ENCODE measurements around the gene SLC16A7. TPM values are rescaled to one million over a fixed set of nuclear protein-coding genes. Genes with fewer than 3 reads are reported as not detected.

The SLC16A7 gene
- total RNA-seq, 2 experiments from 2014 or later, result 33.0 to 34.8 TPM

DNA sequence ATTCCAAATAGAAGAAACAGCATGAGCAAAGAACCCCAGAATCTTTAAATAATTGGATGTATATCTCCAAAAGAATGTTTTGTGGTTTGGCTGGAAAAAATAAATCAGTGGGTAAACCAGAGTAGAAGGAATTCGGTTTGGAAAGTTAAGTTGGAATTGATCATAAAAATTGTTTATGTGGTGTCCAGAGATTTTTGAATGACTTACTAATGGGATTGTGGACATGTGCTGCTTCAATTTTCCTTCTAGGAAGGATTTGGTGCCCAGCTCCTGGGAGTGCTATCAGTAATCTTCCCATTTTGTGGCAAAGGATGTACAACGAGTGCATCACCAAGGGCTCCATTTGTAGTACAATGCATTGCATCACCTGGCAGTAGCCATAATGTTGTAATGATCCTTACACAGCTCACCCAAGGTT, 224.8 kb downstream of the SLC16A7 start:
- DNase-seq, result no peak
- Mint-ChIP-seq H3K4me1 (peaks cover 4% of the 10 kb centered on the region), H3K9me3 (ENCODE audit: low read depth) (peaks cover 5% of the 10 kb centered on the region), H3K27ac (no peak overlapping the region), H3K4me3 (no peak overlapping the region), H3K27me3 (no peaks in the 10 kb centered on the region), H3K36me3 (ENCODE audit: low read depth) (no peaks in the 10 kb centered on the region)
- POLR2A ChIA-PET, result no interaction called here
- intact Hi-C loops (cut with DNase I, micrococcal nuclease), result no loop called here
- CTCF ChIA-PET, result interaction anchor here (0.7 to 2.0 kb wide), 4 partner anchors 11 to 444 kb away, joined by 3 to 4 read pairs (median 3); no protein-coding TSS in a partner anchor
- ATAC-seq, result no peak

DNA sequence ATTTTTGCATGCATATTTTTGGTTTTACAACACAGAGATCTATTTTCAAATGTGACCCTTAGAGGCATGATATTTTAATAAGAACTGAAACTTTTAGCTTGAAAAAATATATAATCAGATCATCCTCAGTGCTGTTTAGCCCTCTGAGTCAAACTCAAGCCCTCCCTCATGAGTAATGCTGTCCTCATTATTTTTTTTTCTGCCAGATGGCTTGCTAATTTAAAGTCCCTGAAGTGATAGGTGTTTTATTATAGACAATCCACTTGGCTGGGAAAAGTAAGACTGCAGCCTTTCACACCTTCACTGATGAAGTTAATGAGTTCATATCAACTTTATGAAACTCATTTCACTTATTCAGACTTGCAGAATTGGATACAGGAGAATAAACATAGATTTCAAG, 227.7 kb downstream of the SLC16A7 start:
- no peaks in the 10 kb centered on the region for H3K27me3 Mint-ChIP-seq
- H3K9me3 Mint-ChIP-seq (ENCODE audit: low read depth), result no peaks in the 10 kb centered on the region
- H3K4me1 Mint-ChIP-seq, result peaks cover 2% of the 10 kb centered on the region
- intact Hi-C loops (cut with DNase I, micrococcal nuclease), result no loop called here
- H3K4me3 Mint-ChIP-seq, result no peak overlapping the region
- H3K36me3 Mint-ChIP-seq (ENCODE audit: low read depth), result no peaks in the 10 kb centered on the region
- no peak for DNase-seq
- ATAC-seq, result no peak
- CTCF ChIA-PET, result no interaction called here
- POLR2A ChIA-PET, result no interaction called here
- no peak overlapping the region for H3K27ac Mint-ChIP-seq

DNA sequence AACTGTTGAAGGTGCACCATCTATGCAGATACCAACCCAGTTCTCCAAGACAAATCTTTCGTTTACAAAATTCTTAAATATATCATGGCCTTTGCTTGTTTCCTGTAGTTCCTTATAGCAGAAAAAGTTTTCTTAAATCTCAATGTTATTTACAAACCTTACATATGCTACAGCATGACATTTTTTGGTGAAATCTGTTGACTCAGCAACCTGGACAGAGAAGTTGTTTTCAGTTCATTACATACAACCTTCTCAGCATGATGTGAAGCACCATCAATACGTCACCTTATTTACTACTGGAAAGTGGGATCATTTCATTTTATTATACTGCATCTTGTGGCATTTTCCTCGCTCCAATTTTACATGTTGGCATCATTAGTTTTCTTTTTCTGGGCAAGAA, 231.9 kb downstream of the SLC16A7 start:
- intact Hi-C loops (cut with DNase I, micrococcal nuclease), result no loop called here
- no peak overlapping the region for H3K4me3 Mint-ChIP-seq
- POLR2A ChIA-PET, result no interaction called here
- H3K27me3 Mint-ChIP-seq, result peaks cover under 1% of the 10 kb centered on the region
- H3K9me3 Mint-ChIP-seq (ENCODE audit: low read depth), result no peaks in the 10 kb centered on the region
- H3K4me1 Mint-ChIP-seq, result no peaks in the 10 kb centered on the region
- no peaks in the 10 kb centered on the region for H3K36me3 Mint-ChIP-seq (ENCODE audit: low read depth)
- CTCF ChIA-PET, result interaction anchor here (0.6 kb wide), 1 partner anchor 15 kb away, joined by 3 read pairs; no protein-coding TSS in a partner anchor
- no peak for ATAC-seq
- no peak overlapping the region for H3K27ac Mint-ChIP-seq
- no peak for DNase-seq

DNA sequence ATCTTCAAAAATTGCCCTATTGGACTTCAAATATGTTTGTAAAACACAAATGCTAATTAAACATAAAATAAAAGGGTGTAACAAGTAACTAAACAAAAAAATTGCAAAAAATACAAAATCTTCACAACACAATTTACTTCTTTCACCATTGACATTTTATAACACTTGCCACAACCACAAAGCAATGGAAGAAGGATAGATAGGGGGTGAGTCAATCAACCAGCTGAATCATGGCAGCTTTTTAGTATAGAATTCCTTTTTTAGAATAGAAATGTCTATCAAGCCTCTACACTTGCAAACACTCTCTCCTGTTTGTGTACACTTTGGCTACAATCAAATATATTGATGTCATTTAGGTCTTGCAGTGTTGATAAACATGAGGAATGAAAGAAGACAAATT, 232.7 kb downstream of the SLC16A7 start:
- ChIA-PET CTCF (no interaction called here), POLR2A (no interaction called here)
- ATAC-seq (no peak), DNase-seq (no peak)
- no peaks in the 10 kb centered on the region for H3K4me1 Mint-ChIP-seq
- H3K27ac Mint-ChIP-seq, result no peak overlapping the region
- intact Hi-C loops (cut with DNase I, micrococcal nuclease), result no loop called here
- H3K4me3 Mint-ChIP-seq, result no peak overlapping the region
- no peaks in the 10 kb centered on the region for H3K36me3 Mint-ChIP-seq (ENCODE audit: low read depth)
- H3K27me3 Mint-ChIP-seq, result peaks cover 2% of the 10 kb centered on the region
- H3K9me3 Mint-ChIP-seq (ENCODE audit: low read depth), result no peaks in the 10 kb centered on the region

DNA sequence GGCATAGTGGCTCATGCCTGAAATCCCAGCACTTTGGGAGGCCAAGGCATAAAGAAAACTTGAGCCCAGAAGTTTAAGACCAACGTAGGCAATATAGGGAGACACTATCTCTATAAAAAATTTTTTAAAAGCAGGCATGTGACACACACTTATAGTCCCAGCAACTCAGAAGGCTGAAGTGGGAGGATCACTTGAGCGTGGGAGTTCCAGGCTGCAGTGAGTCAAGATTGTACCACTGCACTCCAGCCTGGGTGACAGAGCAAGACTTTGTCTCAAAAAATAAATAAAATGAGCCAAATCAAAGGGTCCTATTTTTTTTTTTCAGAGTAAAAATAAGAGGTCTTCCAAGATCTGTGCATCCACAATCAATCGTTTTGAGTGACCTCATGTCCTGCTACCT, 237.6 kb downstream of the SLC16A7 start:
- intact Hi-C loops (cut with DNase I, micrococcal nuclease), result loop anchor here in 1 of 2 experiments (10.0 kb wide), 1 partner anchor 389 kb away; no protein-coding TSS in a partner anchor
- DNase-seq (no peak), ATAC-seq (no peak)
- Mint-ChIP-seq H3K4me1 (no peaks in the 10 kb centered on the region), H3K36me3 (ENCODE audit: low read depth) (no peaks in the 10 kb centered on the region), H3K27me3 (peaks cover 2% of the 10 kb centered on the region), H3K9me3 (ENCODE audit: low read depth) (no peaks in the 10 kb centered on the region), H3K4me3 (no peak overlapping the region), H3K27ac (no peak overlapping the region)
- ChIA-PET CTCF (no interaction called here), POLR2A (no interaction called here)

DNA sequence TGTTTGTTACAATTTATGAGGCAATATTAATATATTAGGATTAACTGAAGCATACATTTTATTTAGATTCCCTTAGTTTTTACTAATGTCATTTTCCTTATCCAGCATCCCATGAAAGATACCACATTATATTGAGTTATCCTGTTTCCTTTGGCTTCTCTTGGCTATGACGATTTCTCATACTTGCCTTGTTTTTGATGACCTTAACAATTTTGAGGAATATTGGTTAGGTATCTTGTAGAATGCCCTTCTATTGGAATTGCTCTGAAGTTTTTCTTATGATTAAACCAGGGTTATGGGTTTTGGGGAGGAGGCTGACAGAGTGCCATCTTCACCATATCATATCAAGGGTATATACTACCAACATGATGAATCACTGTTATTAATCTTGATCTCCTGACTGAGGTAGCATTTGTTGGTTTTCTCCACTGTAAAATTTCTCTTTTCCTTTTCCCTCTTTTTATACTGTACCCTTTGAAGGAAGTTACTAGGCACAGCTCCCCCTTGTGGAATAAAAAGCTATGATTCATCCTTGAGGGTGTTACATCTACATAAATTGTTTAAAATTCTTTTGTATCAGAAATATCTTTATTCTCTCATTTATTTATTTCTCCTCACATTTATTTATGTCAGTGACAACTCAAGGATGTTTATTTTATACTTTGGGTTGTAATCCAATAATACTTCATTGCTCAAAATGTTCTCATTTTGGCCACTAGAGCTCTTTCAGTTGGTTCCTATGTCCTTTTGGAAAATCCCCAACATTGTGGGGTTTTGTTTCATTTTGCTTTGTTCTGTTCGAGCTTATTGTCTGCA, 239.0 kb downstream of the SLC16A7 start:
- Mint-ChIP-seq H3K4me3 (no peak overlapping the region), H3K36me3 (ENCODE audit: low read depth) (no peaks in the 10 kb centered on the region), H3K27ac (no peak overlapping the region), H3K4me1 (no peaks in the 10 kb centered on the region), H3K9me3 (ENCODE audit: low read depth) (no peaks in the 10 kb centered on the region), H3K27me3 (peaks cover 4% of the 10 kb centered on the region)
- POLR2A ChIA-PET, result no interaction called here
- CTCF ChIA-PET, result interaction anchor here (0.7 to 1.8 kb wide), 24 partner anchors 10 to 450 kb away, joined by 3 to 16 read pairs (median 3); no protein-coding TSS in a partner anchor
- DNase-seq (no peak), ATAC-seq (no peak)
- intact Hi-C loops (cut with DNase I, micrococcal nuclease), result loop anchor here (1.0 to 10.0 kb wide), 3 partner anchors 390 to 432 kb away; no protein-coding TSS in a partner anchor

All from activated CD4-positive, alpha-beta T cell treated with anti-CD3 and anti-CD28 coated beads for 36 hours (primary cell).